BJ (cell line): ENCODE data around the gene CHN2. TPM values are rescaled to one million over a fixed set of nuclear protein-coding genes. Genes with fewer than 3 reads are reported as not detected.

Experiments
- CTCF ChIA-PET: fragments of 350-600 bp; formaldehyde crosslinking; extraction: SDS; loops from one replicate; lab custom pipeline; 2021; ENCODE audit warnings: antibody characterized with exemption, inconsistent platforms; lab: Yijun Ruan, JAX
- POLR2A ChIA-PET: fragments of 300-600 bp; sonication (Branson Sonifier 250); formaldehyde crosslinking; extraction: SDS; loops from one replicate; lab custom pipeline; 2021; ENCODE audit warnings: antibody characterized with exemption; lab: Charles Lee
- DNase-seq: peaks from one replicate; pipeline ENCODE4 v3.0.0-alpha.2; 2011; ENCODE audit warnings: low read depth
- H3K27me3 ChIP-seq: 2 replicates; pipeline ENCODE4 v1.6.0; 2011; ENCODE audit warnings: low read length; ENCODE audit not compliant: control insufficient read depth, insufficient read depth
- H3K36me3 ChIP-seq: 2 replicates; pipeline ENCODE4 v1.5.1; 2011; ENCODE audit warnings: low read length; ENCODE audit not compliant: control insufficient read depth, insufficient read depth
- H3K4me3 ChIP-seq: 2 replicates; pipeline ENCODE4 v1.5.1; 2011; ENCODE audit warnings: low read depth, mild to moderate bottlenecking, control low read depth, low read length
- polyA plus RNA-seq: library from polyadenylated mRNA; depleted of rRNA; stranded (reverse); fragments of >200 nt; gene quantifications from 2 replicates; pipeline ENCODE4 v1.2.3, GENCODE V29; 2011
- TF ChIP-seq, protein P1 (sequence below): IDR thresholded peaks from 2 replicates; pipeline ENCODE4 v1.5.1; 2011; ENCODE audit warnings: low read depth, mild to moderate bottlenecking, control low read depth, inconsistent platforms, low read length, moderate library complexity; ENCODE audit not compliant: insufficient read depth

CHN2 gene
- polyA plus RNA-seq, 1 experiment = not detected

DNA sequence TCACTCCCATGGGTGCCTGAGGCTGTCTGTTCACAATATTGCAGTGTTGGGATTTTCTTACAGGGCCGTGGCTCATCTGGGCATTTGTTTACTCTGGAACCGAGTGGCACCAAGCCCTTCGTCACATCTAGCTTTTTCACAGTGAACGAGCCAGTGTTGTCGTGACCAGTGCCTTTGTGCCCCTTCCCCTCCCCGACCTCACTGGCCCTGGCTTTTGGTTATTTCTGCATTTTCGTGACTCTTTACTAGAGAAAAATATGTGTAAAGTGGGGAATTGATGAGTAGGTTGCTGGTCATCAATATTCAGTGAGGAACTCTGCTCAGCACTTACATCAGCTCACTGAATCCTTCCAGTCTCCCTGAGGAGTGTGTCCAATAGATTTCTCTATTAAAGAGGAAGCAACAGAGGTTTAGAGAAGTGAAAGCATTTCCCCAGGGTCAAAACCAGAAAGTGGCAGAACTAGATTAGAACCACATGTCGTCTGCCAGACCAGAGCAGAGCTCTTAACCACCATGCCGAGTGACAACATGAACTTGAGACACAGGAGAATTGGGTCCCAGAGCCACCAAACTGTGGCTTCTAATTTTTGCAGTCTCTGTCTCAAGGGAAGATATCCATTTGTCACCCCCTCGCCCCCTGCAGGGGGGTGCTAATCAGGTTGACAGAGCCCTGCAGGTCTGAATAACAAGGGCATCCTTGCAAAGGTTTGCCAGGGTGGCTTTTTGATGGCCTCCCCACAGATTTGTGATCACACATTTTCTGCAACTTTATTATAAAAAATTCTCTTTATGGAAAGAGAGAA is 125.3 kb downstream of the CHN2 start:
- no peak for DNase-seq
- TF ChIP-seq, protein P1, sequence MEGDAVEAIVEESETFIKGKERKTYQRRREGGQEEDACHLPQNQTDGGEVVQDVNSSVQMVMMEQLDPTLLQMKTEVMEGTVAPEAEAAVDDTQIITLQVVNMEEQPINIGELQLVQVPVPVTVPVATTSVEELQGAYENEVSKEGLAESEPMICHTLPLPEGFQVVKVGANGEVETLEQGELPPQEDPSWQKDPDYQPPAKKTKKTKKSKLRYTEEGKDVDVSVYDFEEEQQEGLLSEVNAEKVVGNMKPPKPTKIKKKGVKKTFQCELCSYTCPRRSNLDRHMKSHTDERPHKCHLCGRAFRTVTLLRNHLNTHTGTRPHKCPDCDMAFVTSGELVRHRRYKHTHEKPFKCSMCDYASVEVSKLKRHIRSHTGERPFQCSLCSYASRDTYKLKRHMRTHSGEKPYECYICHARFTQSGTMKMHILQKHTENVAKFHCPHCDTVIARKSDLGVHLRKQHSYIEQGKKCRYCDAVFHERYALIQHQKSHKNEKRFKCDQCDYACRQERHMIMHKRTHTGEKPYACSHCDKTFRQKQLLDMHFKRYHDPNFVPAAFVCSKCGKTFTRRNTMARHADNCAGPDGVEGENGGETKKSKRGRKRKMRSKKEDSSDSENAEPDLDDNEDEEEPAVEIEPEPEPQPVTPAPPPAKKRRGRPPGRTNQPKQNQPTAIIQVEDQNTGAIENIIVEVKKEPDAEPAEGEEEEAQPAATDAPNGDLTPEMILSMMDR = no peak
- Histone ChIP-seq H3K4me3 (no peak overlapping the region), H3K27me3 (no peaks in the 10 kb centered on the region), H3K36me3 (no peaks in the 10 kb centered on the region)
- POLR2A ChIA-PET = no interaction called here
- CTCF ChIA-PET = no interaction called here

DNA sequence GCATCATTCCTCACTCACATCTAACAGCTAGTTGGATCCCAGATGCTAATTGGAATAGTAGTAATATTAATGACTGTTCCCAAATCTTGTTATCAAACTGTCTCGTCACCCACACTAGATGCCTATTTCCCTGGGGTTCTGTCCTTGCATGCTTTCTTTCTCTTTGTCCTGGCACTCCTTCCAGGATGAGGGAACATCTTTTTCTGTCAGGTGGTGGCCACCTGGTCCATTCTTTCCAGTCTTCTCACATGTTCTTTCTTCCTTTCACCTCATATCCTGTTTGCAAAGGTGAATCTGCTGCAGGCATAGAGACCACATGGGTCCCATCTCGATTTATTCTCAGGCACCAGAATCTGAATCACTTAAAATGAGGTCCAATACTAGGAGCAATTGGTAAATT is 126.0 kb downstream of the CHN2 start:
- Histone ChIP-seq H3K27me3 (no peaks in the 10 kb centered on the region), H3K4me3 (no peak overlapping the region), H3K36me3 (no peaks in the 10 kb centered on the region)
- TF ChIP-seq, protein P1 = no peak
- CTCF ChIA-PET = no interaction called here
- no peak for DNase-seq
- POLR2A ChIA-PET = no interaction called here

DNA sequence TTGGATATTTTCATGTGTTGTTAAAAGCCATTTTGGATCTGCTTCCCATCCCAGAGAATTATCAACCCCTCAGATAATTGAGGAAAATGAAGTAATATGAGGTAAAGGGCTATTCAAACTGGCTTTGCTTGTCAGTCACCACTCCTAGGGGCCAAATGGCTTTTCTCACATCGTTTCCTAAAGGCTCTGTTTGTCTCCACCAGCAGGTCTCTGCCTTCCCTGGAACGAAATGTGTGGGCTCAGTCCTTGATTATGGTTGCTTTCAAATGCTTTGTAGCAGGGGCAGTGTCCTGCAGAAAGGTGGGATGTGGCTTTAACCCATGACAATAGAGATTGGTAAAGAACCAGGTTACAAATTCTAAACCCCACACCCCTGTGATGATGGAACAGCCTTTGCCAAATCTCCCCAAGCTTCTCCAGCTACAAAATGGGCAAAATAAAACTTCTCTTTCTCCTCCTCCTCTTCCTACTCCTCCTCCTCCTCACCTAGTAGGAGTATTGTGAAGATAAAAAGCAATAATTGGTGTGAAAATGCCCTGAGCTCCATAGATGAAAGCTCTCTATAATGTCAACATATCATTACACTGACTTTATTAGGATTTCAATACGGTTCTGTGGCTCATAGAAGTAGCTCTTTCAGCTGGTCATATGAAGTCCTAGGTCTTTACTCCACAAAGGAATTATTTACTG is 127.6 kb downstream of the CHN2 start:
- no peaks in the 10 kb centered on the region for H3K27me3 ChIP-seq
- TF ChIP-seq, protein P1 = no peak
- CTCF ChIA-PET = no interaction called here
- no peak for DNase-seq
- H3K4me3 ChIP-seq = no peak overlapping the region
- no peaks in the 10 kb centered on the region for H3K36me3 ChIP-seq
- POLR2A ChIA-PET = no interaction called here

DNA sequence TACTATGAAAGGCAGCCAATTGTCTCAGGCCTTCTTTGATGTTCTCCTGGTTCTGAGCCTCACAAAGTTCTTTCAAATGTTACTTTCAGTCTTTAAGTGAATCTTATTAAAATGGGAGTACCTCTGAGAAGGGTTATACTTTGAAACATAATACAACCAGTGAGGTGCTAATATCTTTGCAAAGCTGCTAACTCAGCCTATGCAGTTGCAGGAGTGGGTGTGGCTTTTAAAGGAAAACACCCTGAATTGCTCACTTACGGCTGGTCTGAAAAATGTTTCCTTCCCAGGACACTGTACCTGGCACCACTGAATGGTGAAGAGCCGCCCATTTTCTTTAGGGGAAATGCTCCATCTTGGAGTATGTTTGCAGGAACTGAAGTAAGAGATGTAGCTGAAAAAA is 130.9 kb downstream of the CHN2 start:
- CTCF ChIA-PET = interaction anchor here (0.6 kb wide), 1 partner anchor 9 kb away, joined by 3 read pairs; no protein-coding TSS in a partner anchor
- POLR2A ChIA-PET = no interaction called here
- TF ChIP-seq, protein P1 = no peak
- Histone ChIP-seq H3K27me3 (no peaks in the 10 kb centered on the region; the same call in 1 of the 2 replicates), H3K4me3 (no peak overlapping the region), H3K36me3 (no peaks in the 10 kb centered on the region)
- no peak for DNase-seq

DNA sequence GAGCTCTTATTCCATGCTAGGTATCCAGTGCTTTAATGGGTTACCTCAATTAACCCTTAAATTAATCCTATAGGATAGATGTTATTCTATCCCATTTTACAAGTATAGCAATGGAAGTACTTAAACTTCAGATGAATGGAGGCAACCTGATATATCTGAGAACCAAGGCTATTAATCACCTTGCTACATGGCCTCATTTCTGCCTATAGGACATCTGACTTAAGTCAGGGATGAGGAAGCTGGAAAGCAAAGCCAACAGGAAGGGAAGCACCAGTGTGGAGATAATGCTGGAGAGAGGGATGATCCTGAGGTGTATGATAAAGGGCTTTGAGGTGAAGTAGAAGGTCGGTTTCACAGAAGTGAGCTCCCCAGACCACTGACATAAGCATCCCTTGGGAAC is 132.3 kb downstream of the CHN2 start:
- H3K4me3 ChIP-seq = no peak overlapping the region
- H3K36me3 ChIP-seq = no peaks in the 10 kb centered on the region
- no peaks in the 10 kb centered on the region; the same call in 1 of the 2 replicates for H3K27me3 ChIP-seq
- no peak for DNase-seq
- CTCF ChIA-PET = no interaction called here
- POLR2A ChIA-PET = no interaction called here
- TF ChIP-seq, protein P1 = no peak
